ENCODE data around the gene SDC3.
"Not testable (repeated sequence)": the region's sequence is repeated elsewhere in the genome, so short reads cannot be mapped to it uniquely, and the experiment has no call there.

Gene SDC3

GRCh38 chr1:30872033-30872947 lies 36.3 kb downstream of the SDC3 start:
- Mint-ChIP-seq H3K4me3 (no peak overlapping the region), H3K27me3 (peaks cover 33% of the 10 kb centered on the region), H3K36me3 (ENCODE audit: low read depth) (no peaks in the 10 kb centered on the region), H3K9me3 (no peaks in the 10 kb centered on the region), H3K4me1 (peaks cover 8% of the 10 kb centered on the region), H3K27ac (no peak overlapping the region)
- no peak for DNase-seq
- ATAC-seq, result no peak

GRCh38 chr1:30871276-30871871 lies 37.2 kb downstream of the SDC3 start:
- ATAC-seq, result no peak
- H3K27me3 Mint-ChIP-seq, result peaks cover 32% of the 10 kb centered on the region
- H3K27ac Mint-ChIP-seq, result no peak overlapping the region

GRCh38 chr1:30870656-30871055 lies 37.9 kb downstream of the SDC3 start:
- H3K36me3 Mint-ChIP-seq (ENCODE audit: low read depth), result no peaks in the 10 kb centered on the region
- no peak overlapping the region for H3K27ac Mint-ChIP-seq
- H3K9me3 Mint-ChIP-seq, result no peaks in the 10 kb centered on the region
- DNase-seq, result no peak
- no peak for ATAC-seq
- H3K27me3 Mint-ChIP-seq, result peaks cover 29% of the 10 kb centered on the region
- no peak overlapping the region for H3K4me3 Mint-ChIP-seq
- H3K4me1 Mint-ChIP-seq, result peaks cover 8% of the 10 kb centered on the region

More at GRCh38 chr1:30871276-30871871, 37.2 kb downstream of the SDC3 start:
- no peaks in the 10 kb centered on the region for H3K36me3 Mint-ChIP-seq (ENCODE audit: low read depth)
- H3K9me3 Mint-ChIP-seq, result no peaks in the 10 kb centered on the region
- peaks cover 8% of the 10 kb centered on the region for H3K4me1 Mint-ChIP-seq
- H3K4me3 Mint-ChIP-seq, result no peak overlapping the region
- no peak for DNase-seq

- Mint-ChIP-seq H3K4me1 (peaks cover 8% of the 10 kb centered on the region), H3K27ac (no peak overlapping the region), H3K36me3 (ENCODE audit: low read depth) (no peaks in the 10 kb centered on the region), H3K9me3 (no peaks in the 10 kb centered on the region), H3K4me3 (no peak overlapping the region), H3K27me3 (peaks cover 30% of the 10 kb centered on the region)
- no peak for ATAC-seq
- DNase-seq, result no peak
Measured at GRCh38 chr1:30870035-30870434, 38.5 kb downstream of the SDC3 start.

- H3K27ac Mint-ChIP-seq, result peak overlapping the region; percentile 23
- H3K9me3 Mint-ChIP-seq, result no peaks in the 10 kb centered on the region
- ATAC-seq (no peak), DNase-seq (peak; percentile 53)
- peak overlapping the region; percentile 13 for H3K4me3 Mint-ChIP-seq
- peaks cover 8% of the 10 kb centered on the region for H3K4me1 Mint-ChIP-seq
- peaks cover 34% of the 10 kb centered on the region for H3K27me3 Mint-ChIP-seq
- H3K36me3 Mint-ChIP-seq (ENCODE audit: low read depth), result no peaks in the 10 kb centered on the region
Measured at GRCh38 chr1:30868833-30869435, 39.6 kb downstream of the SDC3 start.

GRCh38 chr1:30868057-30868456 lies 40.5 kb downstream of the SDC3 start:
- H3K27me3 Mint-ChIP-seq, result peaks cover 32% of the 10 kb centered on the region
- not testable (repeated sequence) for ATAC-seq; DNase-seq; H3K4me3 Mint-ChIP-seq; H3K27ac Mint-ChIP-seq; H3K4me1 Mint-ChIP-seq; H3K9me3 Mint-ChIP-seq; H3K36me3 Mint-ChIP-seq (ENCODE audit: low read depth)

- Mint-ChIP-seq H3K4me1 (peaks cover 8% of the 10 kb centered on the region), H3K27me3 (peaks cover 32% of the 10 kb centered on the region), H3K4me3 (no peak overlapping the region), H3K9me3 (no peaks in the 10 kb centered on the region), H3K36me3 (ENCODE audit: low read depth) (no peaks in the 10 kb centered on the region), H3K27ac (no peak overlapping the region)
- no peak for DNase-seq
- no peak for ATAC-seq
Measured at GRCh38 chr1:30867537-30867936, 41.0 kb downstream of the SDC3 start.

GRCh38 chr1:30866594-30866993 lies 42.0 kb downstream of the SDC3 start:
- Mint-ChIP-seq H3K27me3 (peaks cover 29% of the 10 kb centered on the region), H3K4me3 (no peak overlapping the region), H3K36me3 (ENCODE audit: low read depth) (no peaks in the 10 kb centered on the region), H3K27ac (no peak overlapping the region), H3K9me3 (no peaks in the 10 kb centered on the region), H3K4me1 (peaks cover 6% of the 10 kb centered on the region)
- ATAC-seq (no peak), DNase-seq (no peak)

- no peaks in the 10 kb centered on the region for H3K36me3 Mint-ChIP-seq (ENCODE audit: low read depth)
Measured at GRCh38 chr1:30864681-30865080, 43.9 kb downstream of the SDC3 start.

GRCh38 chr1:30863858-30864604 lies 44.5 kb downstream of the SDC3 start:
- Mint-ChIP-seq H3K9me3 (no peaks in the 10 kb centered on the region), H3K27me3 (peaks cover 24% of the 10 kb centered on the region), H3K4me3 (no peak overlapping the region), H3K27ac (no peak overlapping the region), H3K4me1 (peaks cover 4% of the 10 kb centered on the region), H3K36me3 (ENCODE audit: low read depth) (no peaks in the 10 kb centered on the region)
- no peak for ATAC-seq
- DNase-seq, result no peak

More at GRCh38 chr1:30864681-30865080, 43.9 kb downstream of the SDC3 start:
- no peak for ATAC-seq
- no peak for DNase-seq
- Mint-ChIP-seq H3K27ac (no peak overlapping the region), H3K4me1 (peaks cover 6% of the 10 kb centered on the region), H3K27me3 (peaks cover 30% of the 10 kb centered on the region), H3K4me3 (no peak overlapping the region), H3K9me3 (no peaks in the 10 kb centered on the region)

GRCh38 chr1:30860320-30860652 lies 48.3 kb downstream of the SDC3 start:
- Mint-ChIP-seq H3K36me3 (ENCODE audit: low read depth) (no peaks in the 10 kb centered on the region), H3K9me3 (no peaks in the 10 kb centered on the region), H3K27ac (no peak overlapping the region), H3K4me3 (no peak overlapping the region), H3K27me3 (peaks cover 10% of the 10 kb centered on the region), H3K4me1 (peaks cover 5% of the 10 kb centered on the region)
- ATAC-seq, result no peak
- no peak for DNase-seq

GRCh38 chr1:30857964-30858363 lies 50.6 kb downstream of the SDC3 start:
- no peak for DNase-seq
- peaks cover 5% of the 10 kb centered on the region for H3K27me3 Mint-ChIP-seq
- no peak overlapping the region for H3K4me3 Mint-ChIP-seq
- ATAC-seq, result no peak
- H3K27ac Mint-ChIP-seq, result no peak overlapping the region
- H3K4me1 Mint-ChIP-seq, result peaks cover 5% of the 10 kb centered on the region
- H3K36me3 Mint-ChIP-seq (ENCODE audit: low read depth), result no peaks in the 10 kb centered on the region
- H3K9me3 Mint-ChIP-seq, result no peaks in the 10 kb centered on the region

GRCh38 chr1:30857062-30857461 lies 51.5 kb downstream of the SDC3 start:
- no peak overlapping the region for H3K27ac Mint-ChIP-seq
- H3K4me1 Mint-ChIP-seq, result peaks cover 5% of the 10 kb centered on the region
- H3K27me3 Mint-ChIP-seq, result peaks cover 5% of the 10 kb centered on the region
- no peak for DNase-seq
- no peaks in the 10 kb centered on the region for H3K36me3 Mint-ChIP-seq (ENCODE audit: low read depth)
- ATAC-seq, result no peak
- no peak overlapping the region for H3K4me3 Mint-ChIP-seq
- no peaks in the 10 kb centered on the region for H3K9me3 Mint-ChIP-seq

GRCh38 chr1:30856260-30856790 lies 52.2 kb downstream of the SDC3 start:
- H3K27ac Mint-ChIP-seq, result no peak overlapping the region
- peaks cover 5% of the 10 kb centered on the region for H3K27me3 Mint-ChIP-seq
- no peaks in the 10 kb centered on the region for H3K36me3 Mint-ChIP-seq (ENCODE audit: low read depth)
- H3K4me1 Mint-ChIP-seq, result peaks cover 5% of the 10 kb centered on the region
- ATAC-seq (no peak), DNase-seq (no peak)
- H3K9me3 Mint-ChIP-seq, result no peaks in the 10 kb centered on the region
- no peak overlapping the region for H3K4me3 Mint-ChIP-seq

Measured in activated naive CD8-positive, alpha-beta T cell treated with anti-CD3 and anti-CD28 coated beads, Interleukin-2, amount 50 U/mL, for 24 hours (primary cell).